Measurements from ENCODE around the gene NUBP2. TPM values are rescaled to one million over a fixed set of nuclear protein-coding genes. Genes with fewer than 3 reads are reported as not detected.

The NUBP2 gene
- total RNA-seq, 1 donor from 2014 or later, result 37.9 TPM

GRCh38 chr16:1758923-1759322 lies 23.8 kb upstream of the NUBP2 start:
- no peak for DNase-seq

GRCh38 chr16:1759511-1759910 lies 23.2 kb upstream of the NUBP2 start:
- no peak for DNase-seq

GRCh38 chr16:1760911-1761310 lies 21.8 kb upstream of the NUBP2 start:
- no peak for DNase-seq

GRCh38 chr16:1761751-1762150 lies 21.0 kb upstream of the NUBP2 start:
- DNase-seq, result no peak

- no peak for DNase-seq
Observed at GRCh38 chr16:1762196-1762878, 20.4 kb upstream of the NUBP2 start.

DNA sequence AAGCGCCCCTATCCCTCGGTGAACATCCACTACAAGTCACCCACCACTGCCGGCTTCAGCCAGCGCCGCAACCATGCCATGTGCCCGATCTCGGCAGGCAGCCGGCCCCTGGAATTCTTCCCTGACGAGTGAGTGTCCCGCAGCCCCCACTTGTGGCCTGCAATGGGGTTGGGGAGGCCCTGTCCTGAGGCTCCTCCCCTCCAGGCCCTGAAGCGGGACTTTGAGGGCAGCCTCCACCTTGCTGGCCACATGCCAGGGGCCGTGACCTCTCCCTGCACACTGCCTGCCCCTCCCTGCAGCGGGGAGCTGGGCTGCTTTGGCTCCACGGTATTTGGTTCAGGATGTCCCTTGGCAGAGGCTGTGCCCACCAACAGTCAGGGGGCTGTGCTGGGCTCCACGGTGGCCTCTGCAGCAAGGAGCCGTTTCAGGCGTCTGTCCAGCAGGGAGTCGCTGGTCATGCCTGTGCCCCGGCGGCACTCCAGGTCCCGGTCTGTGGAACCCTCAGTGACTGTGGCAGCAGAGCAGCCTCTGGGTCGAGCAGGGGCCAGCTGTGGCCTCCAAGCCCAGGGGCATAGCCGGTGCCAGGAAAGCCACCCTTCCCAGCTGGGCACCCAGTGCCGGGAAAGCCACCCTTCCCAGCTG lies 19.8 kb upstream of the NUBP2 start:
- no peak for DNase-seq

DNA sequence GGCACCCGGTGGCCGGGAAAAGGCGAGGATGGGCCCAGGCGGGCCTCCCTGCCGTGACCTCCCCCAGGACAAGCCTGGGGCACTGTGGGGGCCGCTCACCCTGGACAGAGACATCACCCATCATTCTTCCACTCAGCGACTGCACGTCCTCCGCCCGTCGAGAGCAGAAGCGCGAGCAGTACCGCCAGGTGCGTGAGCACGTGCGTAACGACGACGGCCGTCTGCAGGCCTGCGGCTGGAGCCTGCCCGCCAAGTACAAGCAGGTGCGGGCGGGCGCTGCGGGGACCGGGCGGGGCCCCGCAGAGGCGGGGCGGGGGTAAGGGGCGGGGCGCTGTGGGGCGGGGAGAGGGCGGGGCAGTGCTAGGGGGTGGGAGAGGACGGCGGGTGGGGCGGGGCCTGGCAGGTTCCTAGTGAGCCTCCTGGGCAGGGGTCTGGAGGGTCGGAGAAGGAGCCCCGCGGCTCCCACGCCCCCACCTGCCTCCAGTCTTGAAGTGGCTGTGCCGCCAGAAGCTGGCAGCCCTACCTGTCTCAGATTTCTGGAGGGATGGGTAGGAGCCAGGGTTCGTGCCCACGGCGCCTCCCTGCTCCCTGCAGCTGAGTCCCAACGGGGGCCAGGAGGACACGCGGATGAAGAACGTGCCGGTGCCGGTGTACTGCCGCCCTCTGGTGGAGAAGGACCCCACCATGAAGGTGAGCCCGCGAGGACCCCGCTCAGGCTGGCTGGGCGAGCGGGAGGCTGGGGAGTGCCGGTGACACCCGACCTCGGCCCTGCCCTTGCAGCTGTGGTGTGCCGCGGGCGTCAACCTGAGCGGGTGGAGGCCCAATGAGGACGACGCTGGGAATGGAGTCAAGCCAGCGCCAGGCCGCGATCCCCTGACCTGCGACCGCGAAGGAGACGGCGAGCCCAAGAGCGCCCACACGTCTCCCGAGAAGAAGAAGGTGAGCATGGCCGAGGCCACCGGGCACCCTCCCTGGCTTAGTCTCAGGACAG lies 18.9 kb upstream of the NUBP2 start:
- DNase-seq, result no peak

- DNase-seq, result no peak
Observed at GRCh38 chr16:1764971-1765370, 17.8 kb upstream of the NUBP2 start.

DNA sequence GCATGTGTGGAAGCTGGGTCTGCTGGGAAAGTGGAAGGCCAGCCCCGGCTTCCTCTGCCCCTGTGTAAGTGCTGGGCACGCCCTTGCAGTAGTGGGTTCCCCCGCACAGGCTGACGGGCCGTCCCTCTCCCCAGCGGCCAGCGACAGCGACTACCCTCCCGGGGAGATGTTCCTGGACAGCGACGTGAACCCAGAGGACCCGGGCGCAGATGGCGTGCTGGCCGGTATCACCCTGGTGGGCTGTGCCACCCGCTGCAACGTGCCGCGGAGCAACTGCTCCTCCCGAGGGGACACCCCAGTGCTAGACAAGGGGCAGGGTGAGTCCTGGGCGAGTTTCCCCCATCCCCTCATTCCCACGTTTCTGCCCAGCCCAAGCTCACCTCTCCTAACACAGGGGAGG lies 16.9 kb upstream of the NUBP2 start:
- DNase-seq, result no peak

- DNase-seq, result no peak
Observed at GRCh38 chr16:1766231-1766630, 16.5 kb upstream of the NUBP2 start.

GRCh38 chr16:1766701-1767100 lies 16.1 kb upstream of the NUBP2 start:
- DNase-seq, result no peak

GRCh38 chr16:1767116-1767994 lies 15.4 kb upstream of the NUBP2 start:
- DNase-seq, result no peak

- no peak for DNase-seq
Observed at GRCh38 chr16:1768061-1768766, 14.5 kb upstream of the NUBP2 start.

DNA sequence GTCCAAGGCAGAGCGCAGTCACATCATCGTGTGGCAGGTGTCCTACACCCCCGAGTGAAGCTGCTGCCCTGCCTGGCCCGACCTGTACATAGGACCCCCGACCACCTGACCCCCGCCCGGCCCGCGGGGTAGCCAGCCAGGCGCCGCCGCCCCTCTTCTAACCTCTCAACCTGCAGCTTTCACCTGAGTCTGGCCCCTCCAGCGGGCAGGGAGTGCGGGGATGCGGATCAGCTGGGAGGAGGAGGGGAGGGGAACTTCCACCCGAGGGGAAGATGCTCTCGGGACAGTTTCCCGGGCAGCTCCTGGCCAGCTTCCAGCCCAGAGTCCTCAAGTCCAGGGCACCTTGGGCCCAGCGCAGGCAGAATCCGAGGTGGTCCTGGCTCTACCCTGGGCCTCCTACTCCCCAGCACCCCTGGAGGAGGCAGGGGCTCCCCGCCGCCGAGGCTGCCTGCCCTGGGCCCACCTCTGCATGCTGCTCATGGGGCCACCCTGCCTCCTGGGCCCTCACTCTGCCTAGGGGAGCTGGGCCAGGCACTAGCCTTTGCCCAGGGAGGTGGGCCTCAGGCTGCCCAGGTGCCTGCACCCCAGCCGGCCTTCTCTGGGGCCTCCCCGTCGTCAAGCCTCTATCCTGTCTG lies 13.9 kb upstream of the NUBP2 start:
- no peak for DNase-seq

DNA sequence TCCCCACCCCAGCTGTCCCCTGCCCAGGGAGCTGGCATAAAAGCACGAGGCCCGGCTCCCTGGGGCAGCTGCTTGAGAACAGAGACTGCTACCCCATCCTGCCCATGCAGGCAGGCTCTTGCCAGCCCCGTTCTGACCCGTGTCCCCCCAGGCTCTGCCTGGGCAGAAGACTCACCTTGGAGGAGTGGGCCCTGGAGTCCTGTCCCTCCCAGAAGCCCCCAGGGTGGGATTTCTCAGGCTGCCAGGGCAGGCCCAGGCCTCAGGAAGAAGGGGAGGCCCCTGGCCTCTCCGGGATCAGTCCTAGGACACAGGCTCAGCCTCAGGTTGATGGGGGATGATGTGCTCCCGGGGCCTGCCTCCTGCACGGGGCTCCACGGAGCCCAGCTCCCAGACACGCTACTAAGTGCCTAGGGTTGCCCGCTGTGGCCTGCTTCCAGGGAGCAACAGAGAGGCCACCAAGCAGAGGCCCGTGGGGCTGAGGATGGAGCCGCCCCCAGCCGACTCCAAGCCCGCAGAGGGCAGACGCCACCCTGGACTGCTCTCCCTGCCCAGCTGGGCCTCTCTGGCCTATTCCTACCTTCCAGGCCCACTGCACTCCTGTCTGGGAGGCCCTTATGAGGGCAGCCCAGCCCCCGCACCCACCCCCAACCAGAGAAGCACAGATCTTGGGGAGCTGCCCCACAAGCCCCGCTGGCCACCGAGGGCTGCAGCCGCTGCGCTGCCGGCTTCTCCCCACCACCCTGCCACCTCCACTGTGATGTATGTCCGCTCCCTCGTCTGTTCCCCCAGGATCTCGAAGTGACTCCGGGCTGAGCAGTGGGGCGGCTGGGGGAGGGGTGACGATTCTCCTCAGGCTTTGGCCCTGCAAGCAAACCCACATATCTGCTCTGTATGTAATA lies 13.1 kb upstream of the NUBP2 start:
- DNase-seq, result no peak

- peak; percentile 59 for DNase-seq
Observed at GRCh38 chr16:1770328-1771187, 12.2 kb upstream of the NUBP2 start.

GRCh38 chr16:1771188-1771863 lies 11.4 kb upstream of the NUBP2 start, which contains the start of gene NME3:
Gene NME3 (minus strand): TSS chr16:1771543. CDS start chr16:1771534, 9 bp downstream.
- DNase-seq, result peak; percentile 43

DNA sequence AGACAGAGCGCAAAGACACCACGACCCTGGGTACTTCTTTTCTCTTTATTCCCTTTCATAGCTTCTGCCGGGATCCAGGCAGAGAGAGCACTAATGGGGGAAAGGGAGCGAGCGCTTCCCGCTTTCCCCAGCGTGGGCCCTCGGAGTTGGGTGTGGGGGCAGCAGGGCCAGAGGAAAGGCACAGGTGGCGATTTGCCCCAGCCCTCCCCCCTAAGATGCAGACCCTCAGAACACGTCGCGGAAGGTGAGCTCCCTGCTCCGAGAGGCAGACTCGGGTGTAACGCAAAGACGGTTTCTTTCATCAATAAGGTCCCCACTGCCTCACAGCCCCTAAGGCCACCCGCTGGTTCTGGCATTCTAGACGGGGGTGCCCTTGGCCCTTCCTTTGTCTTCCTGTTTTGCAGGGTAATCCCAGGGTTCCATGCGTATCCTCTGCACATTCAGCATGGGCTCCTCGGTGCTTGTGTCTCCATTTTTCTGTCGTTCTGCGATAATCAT lies 10.8 kb upstream of the NUBP2 start:
- DNase-seq, result no peak
